ENCODE data around the gene NR1H2.

The NR1H2 gene

GRCh38 chr19:50402544-50403301, 26.5 kb downstream of the NR1H2 start:
- Histone ChIP-seq H3K27ac (ENCODE audit: insufficient read depth, low read depth, low read length, poor library complexity, severe bottlenecking) (no peak overlapping the region), H3K27me3 (ENCODE audit: control insufficient read depth, insufficient read depth, low read length, poor library complexity, severe bottlenecking) (no peaks in the 10 kb centered on the region), H3K4me1 (ENCODE audit: control insufficient read depth, insufficient read depth, low read length) (no peaks in the 10 kb centered on the region), H3K9me3 (ENCODE audit: control insufficient read depth, low read length) (no peaks in the 10 kb centered on the region), H3K36me3 (ENCODE audit: control insufficient read depth, insufficient read depth, low read length) (peaks cover 25% of the 10 kb centered on the region), H3K4me3 (ENCODE audit: insufficient read depth, low read depth, low read length) (no peak overlapping the region)
- whole genome bisulfite sequencing, 2 experiments, result 95 to 96% methylated on average over 41 of the region's 41 CpGs

- H3K27ac ChIP-seq (ENCODE audit: insufficient read depth, low read depth, low read length, poor library complexity, severe bottlenecking), result no peak overlapping the region
- H3K27me3 ChIP-seq (ENCODE audit: control insufficient read depth, insufficient read depth, low read length, poor library complexity, severe bottlenecking), result no peaks in the 10 kb centered on the region
- WGBS, 2 experiments, result 94 to 95% methylated on average over 22 of the region's 22 CpGs
- no peaks in the 10 kb centered on the region for H3K9me3 ChIP-seq (ENCODE audit: control insufficient read depth, low read length)
- peaks cover 31% of the 10 kb centered on the region for H3K36me3 ChIP-seq (ENCODE audit: control insufficient read depth, insufficient read depth, low read length)
- H3K4me1 ChIP-seq (ENCODE audit: control insufficient read depth, insufficient read depth, low read length), result no peaks in the 10 kb centered on the region
- H3K4me3 ChIP-seq (ENCODE audit: insufficient read depth, low read depth, low read length), result no peak overlapping the region
Measured at GRCh38 chr19:50406156-50406820, 30.0 kb downstream of the NR1H2 start.

GRCh38 chr19:50406829-50407228, 30.6 kb downstream of the NR1H2 start:
- H3K36me3 ChIP-seq (ENCODE audit: control insufficient read depth, insufficient read depth, low read length), result peaks cover 31% of the 10 kb centered on the region
- no peak overlapping the region for H3K4me3 ChIP-seq (ENCODE audit: insufficient read depth, low read depth, low read length)
- 95 to 96% methylated on average over 19 of the region's 19 CpGs for whole genome bisulfite sequencing, 2 experiments
- no peaks in the 10 kb centered on the region for H3K27me3 ChIP-seq (ENCODE audit: control insufficient read depth, insufficient read depth, low read length, poor library complexity, severe bottlenecking)
- no peak overlapping the region for H3K27ac ChIP-seq (ENCODE audit: insufficient read depth, low read depth, low read length, poor library complexity, severe bottlenecking)
- H3K9me3 ChIP-seq (ENCODE audit: control insufficient read depth, low read length), result no peaks in the 10 kb centered on the region
- H3K4me1 ChIP-seq (ENCODE audit: control insufficient read depth, insufficient read depth, low read length), result no peaks in the 10 kb centered on the region

- Histone ChIP-seq H3K4me3 (ENCODE audit: insufficient read depth, low read depth, low read length) (no peak overlapping the region), H3K9me3 (ENCODE audit: control insufficient read depth, low read length) (no peaks in the 10 kb centered on the region), H3K27me3 (ENCODE audit: control insufficient read depth, insufficient read depth, low read length, poor library complexity, severe bottlenecking) (no peaks in the 10 kb centered on the region), H3K27ac (ENCODE audit: insufficient read depth, low read depth, low read length, poor library complexity, severe bottlenecking) (no peak overlapping the region), H3K4me1 (ENCODE audit: control insufficient read depth, insufficient read depth, low read length) (no peaks in the 10 kb centered on the region), H3K36me3 (ENCODE audit: control insufficient read depth, insufficient read depth, low read length) (peaks cover 26% of the 10 kb centered on the region)
- 95 to 96% methylated on average over 17 of the region's 17 CpGs for WGBS, 2 experiments
Measured at GRCh38 chr19:50409347-50409746, 33.1 kb downstream of the NR1H2 start.

- WGBS, 2 experiments, result 96 to 97% methylated on average over 10 of the region's 10 CpGs
- H3K4me1 ChIP-seq (ENCODE audit: control insufficient read depth, insufficient read depth, low read length), result no peaks in the 10 kb centered on the region
Measured at GRCh38 chr19:50410109-50410508, 33.9 kb downstream of the NR1H2 start.

GRCh38 chr19:50412419-50412818, 36.2 kb downstream of the NR1H2 start:
- WGBS, 2 experiments, result 90 to 94% methylated on average over 2 of the region's 2 CpGs
- H3K36me3 ChIP-seq (ENCODE audit: control insufficient read depth, insufficient read depth, low read length), result peaks cover 11% of the 10 kb centered on the region
- H3K4me3 ChIP-seq (ENCODE audit: insufficient read depth, low read depth, low read length), result no peak overlapping the region
- no peaks in the 10 kb centered on the region for H3K9me3 ChIP-seq (ENCODE audit: control insufficient read depth, low read length)
- no peak overlapping the region for H3K27ac ChIP-seq (ENCODE audit: insufficient read depth, low read depth, low read length, poor library complexity, severe bottlenecking)
- no peaks in the 10 kb centered on the region for H3K4me1 ChIP-seq (ENCODE audit: control insufficient read depth, insufficient read depth, low read length)
- H3K27me3 ChIP-seq (ENCODE audit: control insufficient read depth, insufficient read depth, low read length, poor library complexity, severe bottlenecking), result no peaks in the 10 kb centered on the region

More at GRCh38 chr19:50410109-50410508, 33.9 kb downstream of the NR1H2 start:
- Histone ChIP-seq H3K36me3 (ENCODE audit: control insufficient read depth, insufficient read depth, low read length) (peaks cover 24% of the 10 kb centered on the region), H3K9me3 (ENCODE audit: control insufficient read depth, low read length) (no peaks in the 10 kb centered on the region), H3K27me3 (ENCODE audit: control insufficient read depth, insufficient read depth, low read length, poor library complexity, severe bottlenecking) (no peaks in the 10 kb centered on the region), H3K4me3 (ENCODE audit: insufficient read depth, low read depth, low read length) (no peak overlapping the region), H3K27ac (ENCODE audit: insufficient read depth, low read depth, low read length, poor library complexity, severe bottlenecking) (no peak overlapping the region)

- H3K4me1 ChIP-seq (ENCODE audit: control insufficient read depth, insufficient read depth, low read length), result peaks cover under 1% of the 10 kb centered on the region
- peaks cover 11% of the 10 kb centered on the region for H3K36me3 ChIP-seq (ENCODE audit: control insufficient read depth, insufficient read depth, low read length)
- peaks cover 3% of the 10 kb centered on the region for H3K27me3 ChIP-seq (ENCODE audit: control insufficient read depth, insufficient read depth, low read length, poor library complexity, severe bottlenecking)
- H3K4me3 ChIP-seq (ENCODE audit: insufficient read depth, low read depth, low read length), result no peak overlapping the region
- H3K9me3 ChIP-seq (ENCODE audit: control insufficient read depth, low read length), result no peaks in the 10 kb centered on the region
- 92 to 94% methylated on average over 13 of the region's 13 CpGs for WGBS, 2 experiments
- H3K27ac ChIP-seq (ENCODE audit: insufficient read depth, low read depth, low read length, poor library complexity, severe bottlenecking), result no peak overlapping the region
Measured at GRCh38 chr19:50413096-50413495, 36.8 kb downstream of the NR1H2 start.

GRCh38 chr19:50413531-50413930, 37.3 kb downstream of the NR1H2 start:
- Histone ChIP-seq H3K9me3 (ENCODE audit: control insufficient read depth, low read length) (no peaks in the 10 kb centered on the region), H3K27me3 (ENCODE audit: control insufficient read depth, insufficient read depth, low read length, poor library complexity, severe bottlenecking) (peaks cover 7% of the 10 kb centered on the region), H3K4me1 (ENCODE audit: control insufficient read depth, insufficient read depth, low read length) (peaks cover 5% of the 10 kb centered on the region), H3K4me3 (ENCODE audit: insufficient read depth, low read depth, low read length) (no peak overlapping the region), H3K27ac (ENCODE audit: insufficient read depth, low read depth, low read length, poor library complexity, severe bottlenecking) (no peak overlapping the region), H3K36me3 (ENCODE audit: control insufficient read depth, insufficient read depth, low read length) (peaks cover 11% of the 10 kb centered on the region)
- 96% methylated on average over 21 of the region's 21 CpGs for WGBS, 2 experiments

- Histone ChIP-seq H3K4me3 (ENCODE audit: insufficient read depth, low read depth, low read length) (no peak overlapping the region), H3K27ac (ENCODE audit: insufficient read depth, low read depth, low read length, poor library complexity, severe bottlenecking) (no peak overlapping the region), H3K36me3 (ENCODE audit: control insufficient read depth, insufficient read depth, low read length) (peaks cover 7% of the 10 kb centered on the region), H3K4me1 (ENCODE audit: control insufficient read depth, insufficient read depth, low read length) (peaks cover 9% of the 10 kb centered on the region), H3K27me3 (ENCODE audit: control insufficient read depth, insufficient read depth, low read length, poor library complexity, severe bottlenecking) (peaks cover 22% of the 10 kb centered on the region), H3K9me3 (ENCODE audit: control insufficient read depth, low read length) (no peaks in the 10 kb centered on the region)
- 64 to 65% methylated on average over 37 of the region's 37 CpGs for WGBS, 2 experiments
Measured at GRCh38 chr19:50414864-50415660, 38.8 kb downstream of the NR1H2 start.

- Histone ChIP-seq H3K4me3 (ENCODE audit: insufficient read depth, low read depth, low read length) (no peak overlapping the region), H3K9me3 (ENCODE audit: control insufficient read depth, low read length) (no peaks in the 10 kb centered on the region), H3K36me3 (ENCODE audit: control insufficient read depth, insufficient read depth, low read length) (peaks cover 4% of the 10 kb centered on the region), H3K27me3 (ENCODE audit: control insufficient read depth, insufficient read depth, low read length, poor library complexity, severe bottlenecking) (peaks cover 28% of the 10 kb centered on the region), H3K27ac (ENCODE audit: insufficient read depth, low read depth, low read length, poor library complexity, severe bottlenecking) (no peak overlapping the region), H3K4me1 (ENCODE audit: control insufficient read depth, insufficient read depth, low read length) (peaks cover 9% of the 10 kb centered on the region)
- 93% methylated on average over 20 to 22 of the region's 22 CpGs for WGBS, 2 experiments
Measured at GRCh38 chr19:50415661-50416033, 39.4 kb downstream of the NR1H2 start.
